Endothelial cell (in vitro differentiated cells): Measurements from ENCODE around the gene ZNRF3. TPM values are rescaled to one million over a fixed set of nuclear protein-coding genes. Genes with fewer than 3 reads are reported as not detected.

Experiments
- DNase-seq: peaks from one replicate; pipeline ENCODE4 v3.0.0; 2021; ENCODE audit warnings: low spot score
- H3K27ac Mint-ChIP-seq: one replicate; pipeline ENCODE4 v1.8.0; 2021; ENCODE audit warnings: mixed read lengths, inconsistent platforms; ENCODE audit not compliant: unreplicated experiment
- H3K27me3 Mint-ChIP-seq: one replicate; pipeline ENCODE4 v1.8.0; 2021; ENCODE audit warnings: mild to moderate bottlenecking, moderate library complexity, mixed read lengths, inconsistent platforms; ENCODE audit not compliant: unreplicated experiment
- H3K36me3 Mint-ChIP-seq: one replicate; pipeline ENCODE4 v1.8.0; 2021; ENCODE audit warnings: mild to moderate bottlenecking, low read depth, mixed read lengths, inconsistent platforms; ENCODE audit not compliant: unreplicated experiment
- H3K4me1 Mint-ChIP-seq: one replicate; pipeline ENCODE4 v1.8.0; 2021; ENCODE audit warnings: mild to moderate bottlenecking, mixed read lengths, inconsistent platforms; ENCODE audit not compliant: unreplicated experiment
- H3K4me3 Mint-ChIP-seq: one replicate; pipeline ENCODE4 v1.8.0; 2021; ENCODE audit warnings: mild to moderate bottlenecking, mixed read lengths, inconsistent platforms; ENCODE audit not compliant: unreplicated experiment
- H3K9me3 Mint-ChIP-seq: one replicate; pipeline ENCODE4 v1.8.0; 2021; ENCODE audit warnings: mixed read lengths, inconsistent platforms; ENCODE audit not compliant: unreplicated experiment
- total RNA-seq: library from RNA; stranded (reverse); fragmentation: NEBNext Ultra II Directional; extraction: Animal tissue kit (Norgen Biotek cat#: 25700); gene quantifications from one replicate; pipeline ENCODE4 v1.2.1, GENCODE V29; 2021; ENCODE audit not compliant: unreplicated experiment
- TF ChIP-seq, protein P1 (sequence below): fragments of 200-600 bp; sonication (generic); IDR thresholded peaks from one replicate; pipeline ENCODE4 v1.5.0; 2021; ENCODE audit warnings: antibody characterized with exemption; ENCODE audit not compliant: unreplicated experiment

ZNRF3 gene
- total RNA-seq, 1 donor from 2014 or later: 3.3 TPM

DNA sequence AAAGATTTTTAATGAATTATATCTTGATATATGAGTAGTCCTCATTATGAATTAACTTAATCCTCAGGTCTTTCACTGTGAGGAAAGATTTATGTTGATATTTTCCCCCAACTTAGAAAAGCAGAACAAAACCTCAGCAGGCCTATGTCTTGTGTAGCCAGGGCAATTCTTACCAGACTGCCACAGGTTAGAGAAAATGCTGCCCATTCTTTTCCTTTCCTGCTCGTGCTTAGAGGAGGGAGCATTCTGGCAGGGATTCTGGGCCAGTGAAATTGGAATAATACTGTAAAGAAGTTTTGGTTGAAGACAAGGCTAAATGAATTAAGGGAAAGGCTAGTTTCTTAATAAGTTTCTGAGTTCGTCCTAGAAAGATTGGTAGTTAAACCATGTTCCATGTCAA, 56.6 kb downstream of the ZNRF3 start:
- Mint-ChIP-seq H3K4me1 (peaks cover 12% of the 10 kb centered on the region), H3K27ac (no peak overlapping the region), H3K4me3 (no peak overlapping the region)

DNA sequence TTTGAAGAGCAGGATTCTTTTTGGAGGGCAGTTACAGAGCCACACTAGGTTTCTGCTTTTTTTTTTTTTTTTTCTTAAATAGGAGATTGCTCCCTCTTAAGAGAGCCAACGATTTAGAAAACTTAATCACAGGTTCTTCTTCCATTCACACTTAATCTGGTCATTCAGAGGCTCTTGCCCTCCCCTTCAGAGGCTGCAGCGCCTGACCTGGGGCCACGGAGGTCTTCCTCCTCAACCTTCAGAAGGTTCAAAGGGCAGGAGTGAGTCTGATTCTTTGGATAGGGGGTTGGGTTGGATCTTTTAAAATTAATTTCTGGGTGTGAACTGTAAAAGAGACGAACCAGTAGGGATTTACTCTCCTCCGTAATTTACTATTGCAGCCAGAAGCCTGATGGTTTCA, 57.1 kb downstream of the ZNRF3 start:
- Mint-ChIP-seq H3K27ac (no peak overlapping the region), H3K4me3 (no peak overlapping the region), H3K27me3 (no peaks in the 10 kb centered on the region), H3K4me1 (peaks cover 9% of the 10 kb centered on the region), H3K9me3 (no peaks in the 10 kb centered on the region), H3K36me3 (no peaks in the 10 kb centered on the region)
- TF ChIP-seq, protein P1, sequence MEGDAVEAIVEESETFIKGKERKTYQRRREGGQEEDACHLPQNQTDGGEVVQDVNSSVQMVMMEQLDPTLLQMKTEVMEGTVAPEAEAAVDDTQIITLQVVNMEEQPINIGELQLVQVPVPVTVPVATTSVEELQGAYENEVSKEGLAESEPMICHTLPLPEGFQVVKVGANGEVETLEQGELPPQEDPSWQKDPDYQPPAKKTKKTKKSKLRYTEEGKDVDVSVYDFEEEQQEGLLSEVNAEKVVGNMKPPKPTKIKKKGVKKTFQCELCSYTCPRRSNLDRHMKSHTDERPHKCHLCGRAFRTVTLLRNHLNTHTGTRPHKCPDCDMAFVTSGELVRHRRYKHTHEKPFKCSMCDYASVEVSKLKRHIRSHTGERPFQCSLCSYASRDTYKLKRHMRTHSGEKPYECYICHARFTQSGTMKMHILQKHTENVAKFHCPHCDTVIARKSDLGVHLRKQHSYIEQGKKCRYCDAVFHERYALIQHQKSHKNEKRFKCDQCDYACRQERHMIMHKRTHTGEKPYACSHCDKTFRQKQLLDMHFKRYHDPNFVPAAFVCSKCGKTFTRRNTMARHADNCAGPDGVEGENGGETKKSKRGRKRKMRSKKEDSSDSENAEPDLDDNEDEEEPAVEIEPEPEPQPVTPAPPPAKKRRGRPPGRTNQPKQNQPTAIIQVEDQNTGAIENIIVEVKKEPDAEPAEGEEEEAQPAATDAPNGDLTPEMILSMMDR: no peak
- no peak for DNase-seq

More for the DNA sequence above, 56.6 kb downstream of the ZNRF3 start:
- H3K9me3 Mint-ChIP-seq: no peaks in the 10 kb centered on the region
- DNase-seq: no peak
- no peaks in the 10 kb centered on the region for H3K27me3 Mint-ChIP-seq
- H3K36me3 Mint-ChIP-seq: no peaks in the 10 kb centered on the region
- TF ChIP-seq, protein P1: no peak

DNA sequence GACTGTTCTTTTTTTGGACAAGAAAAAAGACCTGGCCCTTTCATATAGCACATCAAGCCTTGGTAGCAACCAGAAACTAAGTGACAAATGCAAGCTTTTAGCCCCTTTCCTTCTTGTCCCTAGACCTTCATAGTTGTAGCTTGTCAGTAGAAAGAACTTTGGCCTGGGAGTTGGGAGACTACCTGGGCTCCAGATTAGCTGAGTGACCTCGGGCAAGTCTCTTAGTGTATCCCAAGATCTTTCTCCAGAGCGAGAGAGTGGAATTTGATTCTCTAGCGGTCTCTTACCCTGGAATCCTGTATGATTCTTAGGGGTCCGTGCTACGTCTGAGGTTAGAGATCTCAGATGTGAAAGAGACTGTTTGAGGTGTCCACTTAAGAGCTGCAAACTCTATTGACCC, 59.0 kb downstream of the ZNRF3 start:
- Mint-ChIP-seq H3K9me3 (no peaks in the 10 kb centered on the region), H3K4me3 (no peak overlapping the region), H3K27ac (no peak overlapping the region), H3K27me3 (peaks cover 3% of the 10 kb centered on the region), H3K36me3 (peaks cover 8% of the 10 kb centered on the region), H3K4me1 (peaks cover 8% of the 10 kb centered on the region)
- no peak for DNase-seq
- TF ChIP-seq, protein P1: no peak

DNA sequence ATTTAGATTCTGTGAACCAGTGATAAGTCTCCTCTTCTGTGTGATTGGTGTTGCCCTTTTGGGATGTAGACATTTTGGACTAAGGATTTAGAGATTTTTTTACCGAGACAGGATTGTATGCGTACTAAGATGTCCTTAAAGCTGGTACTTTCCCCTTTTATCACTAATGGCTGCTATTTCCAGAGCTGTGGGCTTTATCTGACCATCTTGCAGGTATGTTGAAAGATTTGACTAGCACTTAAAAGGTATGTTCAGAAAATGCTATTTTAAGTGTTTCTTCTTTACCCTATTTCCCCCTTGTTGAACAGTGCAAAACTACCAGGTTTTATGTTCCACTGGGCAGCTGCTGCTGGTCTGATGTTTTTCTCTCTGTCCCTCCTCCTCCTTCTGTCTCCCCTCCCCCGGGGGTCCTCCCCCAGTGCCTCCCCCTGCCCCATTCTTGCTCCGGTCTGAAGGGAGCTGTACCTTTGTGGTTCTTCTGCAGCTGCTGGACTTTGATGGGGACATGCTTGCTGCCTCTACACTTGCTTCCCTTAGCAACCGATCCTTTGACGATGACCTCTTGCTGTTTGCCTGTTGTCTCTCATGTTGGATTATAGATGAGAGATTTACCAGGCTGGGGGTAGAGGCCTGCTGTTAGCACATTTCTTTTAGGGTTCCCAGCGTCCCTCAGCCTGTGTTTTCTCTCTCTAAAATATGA, 59.6 kb downstream of the ZNRF3 start:
- Mint-ChIP-seq H3K36me3 (peaks cover 8% of the 10 kb centered on the region), H3K27ac (no peak overlapping the region), H3K4me1 (peaks cover 8% of the 10 kb centered on the region), H3K4me3 (no peak overlapping the region), H3K27me3 (peaks cover 3% of the 10 kb centered on the region), H3K9me3 (no peaks in the 10 kb centered on the region)
- TF ChIP-seq, protein P1: no peak
- no peak for DNase-seq

DNA sequence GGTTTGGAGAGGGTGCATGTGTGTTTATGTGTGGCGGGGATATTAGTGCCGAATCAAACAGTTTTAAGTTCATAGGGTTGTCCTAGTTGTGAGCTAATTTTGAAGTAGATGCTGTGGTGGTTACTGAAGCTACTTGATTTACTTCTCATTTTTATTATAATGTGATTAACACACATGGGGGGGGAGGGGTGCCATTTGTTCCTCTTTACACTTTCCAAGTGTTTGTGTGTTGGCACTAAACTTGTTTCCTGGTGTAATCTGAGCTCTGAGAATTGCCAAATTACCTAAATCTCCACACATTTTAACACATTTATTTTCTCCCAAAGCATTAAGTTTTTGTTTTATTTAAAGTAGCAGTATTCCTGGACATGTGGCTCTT, 60.1 kb downstream of the ZNRF3 start:
- H3K27me3 Mint-ChIP-seq: peaks cover 3% of the 10 kb centered on the region
- TF ChIP-seq, protein P1: no peak
- H3K36me3 Mint-ChIP-seq: peaks cover 8% of the 10 kb centered on the region
- no peak overlapping the region for H3K4me3 Mint-ChIP-seq
- no peak overlapping the region for H3K27ac Mint-ChIP-seq
- peaks cover 8% of the 10 kb centered on the region for H3K4me1 Mint-ChIP-seq
- H3K9me3 Mint-ChIP-seq: no peaks in the 10 kb centered on the region
- DNase-seq: no peak
